WTC11 (cell line): ENCODE data around the gene MTCL1. TPM values are rescaled to one million over a fixed set of nuclear protein-coding genes. Genes with fewer than 3 reads are reported as not detected.

Experiments
- ATAC-seq: fragments of 200-7000 bp; cut with Tn5 transposase; 2 replicates; pipeline ENCODE4 v1.10.0; 2021; ENCODE audit warnings: mild to moderate bottlenecking, moderate library complexity
- CTCF ChIA-PET: fragments of 300-600 bp; sonication (Branson Sonifier 250); formaldehyde crosslinking; loops from one replicate; lab custom pipeline; 2021; ENCODE audit warnings: antibody characterized with exemption; lab: Charles Lee
- POLR2A ChIA-PET: fragments of 350-600 bp; sonication (Branson Sonifier 250); formaldehyde crosslinking; loops from one replicate; lab custom pipeline; 2021; ENCODE audit warnings: antibody characterized with exemption; lab: Charles Lee
- DNase-seq: peaks from one replicate; pipeline ENCODE4 v3.0.0; 2021; ENCODE audit warnings: low spot score
- H3K27ac Mint-ChIP-seq: 2 replicates; pipeline ENCODE4 v1.8.0; 2021; ENCODE audit warnings: mixed read lengths
- H3K27me3 Mint-ChIP-seq: 2 replicates; pipeline ENCODE4 v1.8.0; 2021; ENCODE audit warnings: low read depth, mild to moderate bottlenecking, moderate library complexity, mixed read lengths
- H3K36me3 Mint-ChIP-seq: 2 replicates; pipeline ENCODE4 v1.8.0; 2021; ENCODE audit warnings: mixed read lengths
- H3K4me1 Mint-ChIP-seq: 2 replicates; pipeline ENCODE4 v1.8.0; 2022; ENCODE audit warnings: mixed read lengths
- H3K4me3 Mint-ChIP-seq: 2 replicates; pipeline ENCODE4 v1.8.0; 2021; ENCODE audit warnings: mild to moderate bottlenecking, moderate library complexity, mixed read lengths
- H3K9me3 Mint-ChIP-seq: 2 replicates; pipeline ENCODE4 v1.8.0; 2021; ENCODE audit warnings: mixed read lengths
- AFF4 ChIP-seq: sonication (generic); formaldehyde crosslinking; IDR thresholded peaks from 2 replicates; pipeline ENCODE4 v1.8.1; 2023; ENCODE audit warnings: mild to moderate bottlenecking, missing genetic modification reagents, borderline replicate concordance
- ATF1 ChIP-seq: sonication (generic); formaldehyde crosslinking; IDR thresholded peaks from 2 replicates; pipeline ENCODE4 v1.8.1; 2023; ENCODE audit warnings: mild to moderate bottlenecking, moderate library complexity, missing genetic modification reagents
- CREM ChIP-seq: sonication (generic); formaldehyde crosslinking; IDR thresholded peaks from 2 replicates; pipeline ENCODE4 v1.8.1; 2022; ENCODE audit warnings: mild to moderate bottlenecking, missing genetic modification reagents, moderate library complexity
- ELF4 ChIP-seq: sonication (generic); formaldehyde crosslinking; IDR thresholded peaks from 2 replicates; pipeline ENCODE4 v1.8.1; 2022; ENCODE audit warnings: low read depth, mild to moderate bottlenecking, moderate library complexity, missing genetic modification reagents
- EMX1 ChIP-seq: fragments of 250-450 bp; sonication (Bioruptor Pico); IDR thresholded peaks from 2 replicates; pipeline ENCODE4 v1.8.0; 2021; ENCODE audit warnings: mild to moderate bottlenecking
- MXD4 ChIP-seq: fragments of 250-450 bp; sonication (Bioruptor Pico); IDR thresholded peaks from 2 replicates; pipeline ENCODE4 v1.8.0; 2021; ENCODE audit warnings: mild to moderate bottlenecking, moderate library complexity, borderline replicate concordance
- MYBL2 ChIP-seq: sonication (generic); formaldehyde crosslinking; IDR thresholded peaks from 2 replicates; pipeline ENCODE4 v1.8.1; 2023; ENCODE audit warnings: mild to moderate bottlenecking, moderate library complexity, missing genetic modification reagents
- NFATC4 ChIP-seq: fragments of 250-450 bp; sonication (Bioruptor Pico); IDR thresholded peaks from 2 replicates; pipeline ENCODE4 v1.9.0; 2021; ENCODE audit warnings: mild to moderate bottlenecking
- NFYB ChIP-seq: sonication (generic); formaldehyde crosslinking; conservative IDR thresholded peaks from 2 replicates; pipeline ENCODE4 v1.8.0; 2022; ENCODE audit warnings: low read depth, missing genetic modification reagents
- NR1H2 ChIP-seq: sonication (generic); formaldehyde crosslinking; IDR thresholded peaks from 2 replicates; pipeline ENCODE4 v1.9.0; 2021; ENCODE audit warnings: mild to moderate bottlenecking, moderate library complexity, missing genetic modification reagents
- NR2C2 ChIP-seq: sonication (generic); formaldehyde crosslinking; IDR thresholded peaks from 2 replicates; pipeline ENCODE4 v1.8.0; 2022; ENCODE audit warnings: mild to moderate bottlenecking, missing genetic modification reagents
- RELA ChIP-seq: sonication (generic); formaldehyde crosslinking; IDR thresholded peaks from 2 replicates; pipeline ENCODE4 v1.8.1; 2022; ENCODE audit warnings: missing genetic modification reagents, mild to moderate bottlenecking, borderline replicate concordance
- RORB ChIP-seq: fragments of 250-450 bp; sonication (Bioruptor Pico); IDR thresholded peaks from 2 replicates; pipeline ENCODE4 v1.9.0; 2021; ENCODE audit warnings: mild to moderate bottlenecking
- TP53 ChIP-seq: sonication (generic); formaldehyde crosslinking; IDR thresholded peaks from 2 replicates; pipeline ENCODE4 v1.8.1; 2023; ENCODE audit warnings: mild to moderate bottlenecking, missing genetic modification reagents
- ZNF121 ChIP-seq: sonication (generic); formaldehyde crosslinking; IDR thresholded peaks from 2 replicates; pipeline ENCODE4 v1.8.0; 2023; ENCODE audit warnings: missing genetic modification reagents
- ZNF219 ChIP-seq: sonication (generic); formaldehyde crosslinking; IDR thresholded peaks from 2 replicates; pipeline ENCODE4 v1.8.0; 2023; ENCODE audit warnings: missing genetic modification reagents, mild to moderate bottlenecking, borderline replicate concordance
- ZNF263 ChIP-seq: sonication (generic); formaldehyde crosslinking; IDR thresholded peaks from 2 replicates; pipeline ENCODE4 v1.8.1; 2022; ENCODE audit warnings: low read depth, mild to moderate bottlenecking, moderate library complexity, missing genetic modification reagents
- ZNF416 ChIP-seq: fragments of 250-450 bp; sonication (Bioruptor Pico); IDR thresholded peaks from 2 replicates; pipeline ENCODE4 v1.9.0; 2021; ENCODE audit warnings: mild to moderate bottlenecking, inconsistent platforms
- total RNA-seq: library from RNA; stranded (reverse); gene quantifications from 3 replicates; pipeline ENCODE4 v1.2.3, GENCODE V29; 2021
- TF ChIP-seq, protein P1 (sequence below): sonication (generic); formaldehyde crosslinking; IDR thresholded peaks from 2 replicates; pipeline ENCODE4 v1.8.1; 2023; ENCODE audit warnings: mild to moderate bottlenecking, missing genetic modification reagents, moderate library complexity
- TF ChIP-seq, protein P2 (sequence below): fragments of 250-450 bp; sonication (Bioruptor Pico); IDR thresholded peaks from 2 replicates; pipeline ENCODE4 v1.9.0; 2021; ENCODE audit warnings: mild to moderate bottlenecking, borderline replicate concordance
- TF ChIP-seq, protein P3 (sequence below): sonication (generic); formaldehyde crosslinking; IDR thresholded peaks from 2 replicates; pipeline ENCODE4 v1.8.0; 2022; ENCODE audit warnings: mild to moderate bottlenecking, missing genetic modification reagents
- TF ChIP-seq, protein P4 (sequence below): sonication (generic); formaldehyde crosslinking; IDR thresholded peaks from 2 replicates; pipeline ENCODE4 v1.8.1; 2022; ENCODE audit warnings: missing genetic modification reagents, borderline replicate concordance
- TF ChIP-seq, protein P5 (sequence below): sonication (generic); formaldehyde crosslinking; IDR thresholded peaks from 2 replicates; pipeline ENCODE4 v1.8.1; 2022; ENCODE audit warnings: mild to moderate bottlenecking, moderate library complexity, missing genetic modification reagents
- TF ChIP-seq, protein P6 (sequence below): sonication (generic); formaldehyde crosslinking; IDR thresholded peaks from 2 replicates; pipeline ENCODE4 v1.8.0; 2022; ENCODE audit warnings: mild to moderate bottlenecking, missing genetic modification reagents

MTCL1 gene
- total RNA-seq, 1 experiment from 2014 or later, result 64.3 TPM

GRCh38 chr18:8845506-8845905 lies 140.2 kb downstream of the MTCL1 start:
- Mint-ChIP-seq H3K4me3 (no peak overlapping the region), H3K4me1 (peaks cover 9% of the 10 kb centered on the region), H3K27ac (no peak overlapping the region), H3K36me3 (no peaks in the 10 kb centered on the region), H3K27me3 (no peaks in the 10 kb centered on the region), H3K9me3 (peaks cover 6% of the 10 kb centered on the region)
- TF ChIP-seq TP53 (CRISPR knock-in tag) (no peak), RELA (no peak), ZNF416 (CRISPR knock-in tag) (no peak), NFATC4 (CRISPR knock-in tag) (no peak), EMX1 (CRISPR knock-in tag) (no peak), ELF4 (CRISPR knock-in tag) (no peak), MYBL2 (CRISPR knock-in tag) (no peak), ZNF121 (CRISPR knock-in tag) (no peak), RORB (CRISPR knock-in tag) (no peak), NR2C2 (no peak), ATF1 (CRISPR knock-in tag) (no peak), NFYB (CRISPR knock-in tag) (no peak)
- TF ChIP-seq, protein P1, sequence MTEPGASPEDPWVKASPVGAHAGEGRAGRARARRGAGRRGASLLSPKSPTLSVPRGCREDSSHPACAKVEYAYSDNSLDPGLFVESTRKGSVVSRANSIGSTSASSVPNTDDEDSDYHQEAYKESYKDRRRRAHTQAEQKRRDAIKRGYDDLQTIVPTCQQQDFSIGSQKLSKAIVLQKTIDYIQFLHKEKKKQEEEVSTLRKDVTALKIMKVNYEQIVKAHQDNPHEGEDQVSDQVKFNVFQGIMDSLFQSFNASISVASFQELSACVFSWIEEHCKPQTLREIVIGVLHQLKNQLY, result no peak
- TF ChIP-seq, protein P2, sequence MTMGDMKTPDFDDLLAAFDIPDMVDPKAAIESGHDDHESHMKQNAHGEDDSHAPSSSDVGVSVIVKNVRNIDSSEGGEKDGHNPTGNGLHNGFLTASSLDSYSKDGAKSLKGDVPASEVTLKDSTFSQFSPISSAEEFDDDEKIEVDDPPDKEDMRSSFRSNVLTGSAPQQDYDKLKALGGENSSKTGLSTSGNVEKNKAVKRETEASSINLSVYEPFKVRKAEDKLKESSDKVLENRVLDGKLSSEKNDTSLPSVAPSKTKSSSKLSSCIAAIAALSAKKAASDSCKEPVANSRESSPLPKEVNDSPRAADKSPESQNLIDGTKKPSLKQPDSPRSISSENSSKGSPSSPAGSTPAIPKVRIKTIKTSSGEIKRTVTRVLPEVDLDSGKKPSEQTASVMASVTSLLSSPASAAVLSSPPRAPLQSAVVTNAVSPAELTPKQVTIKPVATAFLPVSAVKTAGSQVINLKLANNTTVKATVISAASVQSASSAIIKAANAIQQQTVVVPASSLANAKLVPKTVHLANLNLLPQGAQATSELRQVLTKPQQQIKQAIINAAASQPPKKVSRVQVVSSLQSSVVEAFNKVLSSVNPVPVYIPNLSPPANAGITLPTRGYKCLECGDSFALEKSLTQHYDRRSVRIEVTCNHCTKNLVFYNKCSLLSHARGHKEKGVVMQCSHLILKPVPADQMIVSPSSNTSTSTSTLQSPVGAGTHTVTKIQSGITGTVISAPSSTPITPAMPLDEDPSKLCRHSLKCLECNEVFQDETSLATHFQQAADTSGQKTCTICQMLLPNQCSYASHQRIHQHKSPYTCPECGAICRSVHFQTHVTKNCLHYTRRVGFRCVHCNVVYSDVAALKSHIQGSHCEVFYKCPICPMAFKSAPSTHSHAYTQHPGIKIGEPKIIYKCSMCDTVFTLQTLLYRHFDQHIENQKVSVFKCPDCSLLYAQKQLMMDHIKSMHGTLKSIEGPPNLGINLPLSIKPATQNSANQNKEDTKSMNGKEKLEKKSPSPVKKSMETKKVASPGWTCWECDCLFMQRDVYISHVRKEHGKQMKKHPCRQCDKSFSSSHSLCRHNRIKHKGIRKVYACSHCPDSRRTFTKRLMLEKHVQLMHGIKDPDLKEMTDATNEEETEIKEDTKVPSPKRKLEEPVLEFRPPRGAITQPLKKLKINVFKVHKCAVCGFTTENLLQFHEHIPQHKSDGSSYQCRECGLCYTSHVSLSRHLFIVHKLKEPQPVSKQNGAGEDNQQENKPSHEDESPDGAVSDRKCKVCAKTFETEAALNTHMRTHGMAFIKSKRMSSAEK (CRISPR knock-in tag), result no peak
- TF ChIP-seq, protein P3, sequence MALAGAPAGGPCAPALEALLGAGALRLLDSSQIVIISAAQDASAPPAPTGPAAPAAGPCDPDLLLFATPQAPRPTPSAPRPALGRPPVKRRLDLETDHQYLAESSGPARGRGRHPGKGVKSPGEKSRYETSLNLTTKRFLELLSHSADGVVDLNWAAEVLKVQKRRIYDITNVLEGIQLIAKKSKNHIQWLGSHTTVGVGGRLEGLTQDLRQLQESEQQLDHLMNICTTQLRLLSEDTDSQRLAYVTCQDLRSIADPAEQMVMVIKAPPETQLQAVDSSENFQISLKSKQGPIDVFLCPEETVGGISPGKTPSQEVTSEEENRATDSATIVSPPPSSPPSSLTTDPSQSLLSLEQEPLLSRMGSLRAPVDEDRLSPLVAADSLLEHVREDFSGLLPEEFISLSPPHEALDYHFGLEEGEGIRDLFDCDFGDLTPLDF (CRISPR knock-in tag), result no peak
- TF ChIP-seq, protein P4, sequence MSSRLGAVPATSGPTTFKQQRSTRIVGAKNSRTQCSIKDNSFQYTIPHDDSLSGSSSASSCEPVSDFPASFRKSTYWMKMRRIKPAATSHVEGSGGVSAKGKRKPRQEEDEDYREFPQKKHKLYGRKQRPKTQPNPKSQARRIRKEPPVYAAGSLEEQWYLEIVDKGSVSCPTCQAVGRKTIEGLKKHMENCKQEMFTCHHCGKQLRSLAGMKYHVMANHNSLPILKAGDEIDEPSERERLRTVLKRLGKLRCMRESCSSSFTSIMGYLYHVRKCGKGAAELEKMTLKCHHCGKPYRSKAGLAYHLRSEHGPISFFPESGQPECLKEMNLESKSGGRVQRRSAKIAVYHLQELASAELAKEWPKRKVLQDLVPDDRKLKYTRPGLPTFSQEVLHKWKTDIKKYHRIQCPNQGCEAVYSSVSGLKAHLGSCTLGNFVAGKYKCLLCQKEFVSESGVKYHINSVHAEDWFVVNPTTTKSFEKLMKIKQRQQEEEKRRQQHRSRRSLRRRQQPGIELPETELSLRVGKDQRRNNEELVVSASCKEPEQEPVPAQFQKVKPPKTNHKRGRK (CRISPR knock-in tag), result no peak
- DNase-seq (no peak), ATAC-seq (no peak)
- ChIA-PET POLR2A (no interaction called here), CTCF (no interaction called here)

DNA sequence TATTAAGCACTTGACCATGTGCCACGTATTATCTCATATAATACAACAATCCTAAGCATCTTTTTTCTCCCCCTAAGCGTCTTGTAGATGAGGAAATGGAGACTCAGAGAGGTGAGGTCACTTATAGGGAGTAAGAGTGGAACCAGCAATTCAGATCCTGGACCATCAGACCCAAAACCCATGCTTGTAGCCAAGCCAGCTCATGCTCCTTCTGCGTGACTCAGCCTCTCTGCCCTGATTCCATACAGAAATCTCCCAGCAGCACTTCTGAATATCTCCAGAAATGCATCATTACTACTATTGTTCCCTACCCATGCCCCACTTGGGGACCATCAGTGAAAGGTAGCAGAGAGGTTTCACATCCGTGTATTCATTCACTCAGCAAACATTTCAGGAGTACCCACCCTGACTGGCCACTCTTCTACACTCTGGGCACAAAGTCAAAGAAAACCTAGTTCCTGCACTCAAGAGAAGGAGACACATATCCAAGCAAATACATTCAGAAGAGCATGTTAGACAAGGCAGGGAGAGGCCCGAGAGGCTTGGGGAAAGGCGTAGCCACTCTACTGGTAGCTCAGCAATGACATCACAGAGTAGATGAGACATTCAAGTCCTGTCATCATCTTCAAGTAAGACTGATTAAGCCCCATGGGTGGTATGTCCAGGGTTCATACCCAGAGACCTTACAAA lies 141.9 kb downstream of the MTCL1 start:
- no peaks in the 10 kb centered on the region for H3K36me3 Mint-ChIP-seq
- no peak overlapping the region for H3K4me3 Mint-ChIP-seq
- H3K27me3 Mint-ChIP-seq, result no peaks in the 10 kb centered on the region
- ChIA-PET CTCF (no interaction called here), POLR2A (interaction anchor here (0.6 to 1.5 kb wide), 2 partner anchors 21 to 143 kb away, joined by 3 read pairs; no protein-coding TSS in a partner anchor)
- H3K4me1 Mint-ChIP-seq, result peaks cover 9% of the 10 kb centered on the region
- H3K27ac Mint-ChIP-seq, result no peak overlapping the region
- DNase-seq (no peak), ATAC-seq (no peak)
- peaks cover 9% of the 10 kb centered on the region for H3K9me3 Mint-ChIP-seq
- TF ChIP-seq NR1H2, result no peak
- no peak for TF ChIP-seq CREM
- TF ChIP-seq, protein P5, sequence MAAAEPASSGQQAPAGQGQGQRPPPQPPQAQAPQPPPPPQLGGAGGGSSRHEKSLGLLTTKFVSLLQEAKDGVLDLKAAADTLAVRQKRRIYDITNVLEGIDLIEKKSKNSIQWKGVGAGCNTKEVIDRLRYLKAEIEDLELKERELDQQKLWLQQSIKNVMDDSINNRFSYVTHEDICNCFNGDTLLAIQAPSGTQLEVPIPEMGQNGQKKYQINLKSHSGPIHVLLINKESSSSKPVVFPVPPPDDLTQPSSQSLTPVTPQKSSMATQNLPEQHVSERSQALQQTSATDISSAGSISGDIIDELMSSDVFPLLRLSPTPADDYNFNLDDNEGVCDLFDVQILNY (CRISPR knock-in tag), result no peak
- TF ChIP-seq, protein P6, sequence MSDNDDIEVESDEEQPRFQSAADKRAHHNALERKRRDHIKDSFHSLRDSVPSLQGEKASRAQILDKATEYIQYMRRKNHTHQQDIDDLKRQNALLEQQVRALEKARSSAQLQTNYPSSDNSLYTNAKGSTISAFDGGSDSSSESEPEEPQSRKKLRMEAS (CRISPR knock-in tag), result no peak
- TF ChIP-seq ZNF219, result no peak
- TF ChIP-seq MXD4 (CRISPR knock-in tag), result no peak
- TF ChIP-seq NR2C2, result no peak
- no peak for TF ChIP-seq ZNF263
- no peak for TF ChIP-seq AFF4 (CRISPR knock-in tag)
